Measurements from ENCODE around the gene ZNF319.
A peak's percentile ranks its signal among the peaks of the same experiment; 100 is the strongest.

Gene ZNF319

DNA sequence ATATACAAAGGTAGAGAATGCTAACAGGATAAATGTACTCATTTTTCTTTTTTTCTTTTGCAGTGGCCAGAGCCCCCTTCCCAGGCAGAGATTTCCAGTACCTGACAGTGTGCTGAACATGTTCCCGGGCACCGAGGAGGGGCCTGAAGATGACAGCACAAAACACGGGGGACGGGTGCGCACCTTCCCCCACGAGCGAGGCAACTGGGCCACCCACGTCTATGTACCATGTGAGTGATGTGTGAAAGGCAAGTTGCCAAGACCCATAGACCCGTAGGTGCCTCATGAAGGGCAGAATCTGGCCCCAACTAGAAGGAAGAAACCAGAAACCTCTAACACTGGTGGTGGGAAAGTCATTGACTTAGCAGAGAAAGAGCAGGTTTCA lies 1.9 kb upstream of the ZNF319 start:
- TF ChIP-seq, protein P1, sequence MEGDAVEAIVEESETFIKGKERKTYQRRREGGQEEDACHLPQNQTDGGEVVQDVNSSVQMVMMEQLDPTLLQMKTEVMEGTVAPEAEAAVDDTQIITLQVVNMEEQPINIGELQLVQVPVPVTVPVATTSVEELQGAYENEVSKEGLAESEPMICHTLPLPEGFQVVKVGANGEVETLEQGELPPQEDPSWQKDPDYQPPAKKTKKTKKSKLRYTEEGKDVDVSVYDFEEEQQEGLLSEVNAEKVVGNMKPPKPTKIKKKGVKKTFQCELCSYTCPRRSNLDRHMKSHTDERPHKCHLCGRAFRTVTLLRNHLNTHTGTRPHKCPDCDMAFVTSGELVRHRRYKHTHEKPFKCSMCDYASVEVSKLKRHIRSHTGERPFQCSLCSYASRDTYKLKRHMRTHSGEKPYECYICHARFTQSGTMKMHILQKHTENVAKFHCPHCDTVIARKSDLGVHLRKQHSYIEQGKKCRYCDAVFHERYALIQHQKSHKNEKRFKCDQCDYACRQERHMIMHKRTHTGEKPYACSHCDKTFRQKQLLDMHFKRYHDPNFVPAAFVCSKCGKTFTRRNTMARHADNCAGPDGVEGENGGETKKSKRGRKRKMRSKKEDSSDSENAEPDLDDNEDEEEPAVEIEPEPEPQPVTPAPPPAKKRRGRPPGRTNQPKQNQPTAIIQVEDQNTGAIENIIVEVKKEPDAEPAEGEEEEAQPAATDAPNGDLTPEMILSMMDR (IDR thresholded peaks at IDR 0.05; ENCODE audit: unreplicated experiment in 3 of 3) = no peak
- Mint-ChIP-seq H3K4me1 (peaks cover 13% of the 10 kb centered on the region), H3K27ac (no peak overlapping the region), H3K36me3 (ENCODE audit: low read depth) (peaks cover 25% of the 10 kb centered on the region), H3K9me3 (peaks cover 3% of the 10 kb centered on the region), H3K27me3 (ENCODE audit: low read depth) (no peaks in the 10 kb centered on the region), H3K4me3 (peak overlapping the region; percentile 38 to 93 (median 90))

DNA sequence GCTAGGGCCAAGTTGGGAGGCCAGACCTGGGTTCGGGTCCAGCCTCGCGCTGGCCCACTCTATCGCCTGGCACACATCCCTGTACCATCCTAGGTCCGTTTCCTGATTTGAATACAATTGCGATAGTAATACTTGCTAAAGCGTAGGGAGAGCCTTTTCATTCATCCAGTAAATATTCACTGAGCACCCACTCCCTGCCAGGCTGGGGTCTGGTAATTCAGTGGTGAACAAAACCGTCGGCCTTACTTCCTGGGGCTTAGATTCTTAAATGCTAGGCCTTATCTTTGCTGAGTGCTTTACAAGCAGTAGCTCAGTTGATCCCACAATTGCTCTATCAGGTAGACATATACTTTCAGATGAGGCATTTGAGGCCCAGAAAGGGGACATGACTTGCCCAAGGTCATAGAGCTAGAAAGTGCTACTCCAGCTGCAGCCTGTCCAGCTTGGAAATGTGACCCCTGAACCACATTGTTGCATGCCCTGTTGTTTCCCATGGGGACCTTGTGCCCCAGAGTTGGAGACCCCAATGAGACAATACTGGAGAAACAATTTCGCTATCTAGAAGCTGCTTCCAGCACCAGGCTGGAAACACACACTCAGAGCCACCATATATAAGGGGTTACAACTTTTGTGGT lies 1.4 kb upstream of the ZNF319 start:
- H3K27ac Mint-ChIP-seq = peak overlapping the region; percentile 55 to 89 (median 80)
- peaks cover 13% of the 10 kb centered on the region for H3K4me1 Mint-ChIP-seq
- no peaks in the 10 kb centered on the region for H3K27me3 Mint-ChIP-seq (ENCODE audit: low read depth)
- peaks cover 25% of the 10 kb centered on the region for H3K36me3 Mint-ChIP-seq (ENCODE audit: low read depth)
- TF ChIP-seq, protein P1 (IDR thresholded peaks at IDR 0.05; ENCODE audit: unreplicated experiment in 3 of 3) = no peak
- H3K4me3 Mint-ChIP-seq = peak overlapping the region; percentile 90 to 93 (median 90)
- peaks cover under 1% of the 10 kb centered on the region for H3K9me3 Mint-ChIP-seq

DNA sequence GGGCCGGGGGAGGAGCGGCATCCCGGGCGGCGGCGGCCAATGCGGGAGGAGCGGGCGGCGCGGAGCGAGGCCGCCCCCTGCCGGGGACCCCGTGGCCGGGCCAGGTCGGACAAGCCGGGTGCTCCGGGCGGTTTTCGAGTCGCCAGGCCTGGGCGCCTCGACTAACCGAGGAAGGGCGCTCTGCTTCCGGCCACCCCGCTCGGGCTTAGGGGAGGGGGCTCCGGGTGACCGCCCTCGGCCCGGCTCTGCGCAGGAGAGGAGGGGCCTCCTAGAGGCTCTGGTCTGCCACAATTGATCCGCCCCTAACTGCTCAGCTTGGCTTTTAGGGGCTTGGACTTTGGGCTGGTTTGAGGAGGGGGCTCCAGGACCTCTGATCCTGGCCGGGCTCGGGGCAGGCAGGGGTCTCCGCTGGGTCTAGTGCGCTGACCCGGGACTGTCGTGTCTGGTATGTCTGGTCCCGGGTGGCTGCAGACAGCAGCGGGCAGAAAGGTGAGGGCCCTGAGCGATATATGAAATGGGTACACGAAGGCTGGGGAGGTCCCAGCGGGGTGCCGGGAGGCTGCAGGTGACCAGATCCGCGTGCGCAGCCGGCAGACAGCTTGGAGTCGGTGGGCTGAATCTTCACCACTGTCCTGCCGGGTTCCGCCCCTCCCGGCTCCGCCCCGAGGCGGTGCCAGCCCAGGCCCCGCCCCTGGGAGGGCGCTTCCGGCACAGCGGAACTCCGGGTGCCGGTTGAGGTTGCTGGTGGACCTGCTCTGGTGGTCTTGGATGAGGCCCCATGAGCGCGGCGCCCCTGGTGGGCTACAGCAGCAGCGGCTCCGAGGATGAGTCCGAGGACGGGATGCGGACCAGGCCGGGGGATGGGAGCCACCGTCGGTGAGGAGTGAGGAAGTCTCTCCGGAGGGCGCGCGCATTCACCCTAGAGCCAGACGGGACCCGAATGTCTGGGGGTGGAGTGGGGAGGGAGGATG lies 519 bp upstream of the ZNF319 start, which contains the start of gene USB1:
Gene USB1 (plus strand): TSS at position 702 of the 971 bp plus-strand sequence. CDS start 77 bp downstream, at position 779.
- H3K9me3 Mint-ChIP-seq = no peaks in the 10 kb centered on the region
- no peaks in the 10 kb centered on the region for H3K27me3 Mint-ChIP-seq (ENCODE audit: low read depth)
- H3K36me3 Mint-ChIP-seq (ENCODE audit: low read depth) = peaks cover 23% of the 10 kb centered on the region
- peak within 1 kb of the TSS; percentile 90 to 93 (median 90) for H3K4me3 Mint-ChIP-seq
- peaks cover 13% of the 10 kb centered on the region for H3K4me1 Mint-ChIP-seq
- peak within 1 kb of the TSS; percentile 55 to 89 (median 80) for H3K27ac Mint-ChIP-seq
- TF ChIP-seq, protein P1 (IDR thresholded peaks at IDR 0.05; ENCODE audit: unreplicated experiment in 3 of 3) = peak; percentile 62 to 69 (median 66)

DNA sequence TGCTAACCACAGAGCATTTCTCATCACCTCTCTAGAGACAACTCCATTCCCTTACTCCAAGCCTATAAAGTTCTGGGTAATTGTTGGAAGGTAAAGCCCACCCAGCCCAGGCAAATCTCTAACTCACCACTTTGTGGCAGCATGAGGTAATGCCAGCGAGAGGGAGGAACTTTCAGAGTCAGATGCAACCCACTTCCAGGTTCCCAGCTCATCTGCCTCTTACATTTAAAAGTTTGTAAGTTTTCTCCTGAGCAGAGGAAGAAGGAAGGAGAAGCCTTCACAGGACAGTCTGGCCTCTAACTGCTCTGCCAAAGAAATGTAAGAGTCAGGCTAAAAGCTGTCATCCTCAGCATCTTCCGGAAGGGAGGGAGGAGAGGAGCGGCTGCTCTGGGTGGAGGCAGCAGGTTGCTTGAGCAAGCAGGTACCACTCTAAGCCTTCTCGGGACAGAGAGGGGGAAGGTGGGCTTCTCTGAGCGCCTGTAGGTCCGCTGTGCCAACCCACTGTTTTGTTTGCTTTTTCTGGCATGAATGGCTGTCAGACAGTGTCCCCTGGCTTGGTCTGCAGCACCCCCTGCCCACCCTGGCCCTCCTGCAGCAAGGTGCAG lies 1.0 kb downstream of the ZNF319 start:
- TF ChIP-seq, protein P1 (IDR thresholded peaks at IDR 0.05; ENCODE audit: unreplicated experiment in 3 of 3) = no peak
- Mint-ChIP-seq H3K36me3 (ENCODE audit: low read depth) (peaks cover 17% of the 10 kb centered on the region), H3K27ac (peak overlapping the region; percentile 20 to 89 (median 76)), H3K27me3 (ENCODE audit: low read depth) (no peaks in the 10 kb centered on the region), H3K4me1 (peaks cover 13% of the 10 kb centered on the region), H3K4me3 (peak overlapping the region; percentile 78 to 91 (median 90)), H3K9me3 (no peaks in the 10 kb centered on the region)

- H3K36me3 Mint-ChIP-seq (ENCODE audit: low read depth) = peaks cover 18% of the 10 kb centered on the region
Observed at GRCh38 chr16:57998992-57999365, 1.5 kb downstream of the ZNF319 start.

More at GRCh38 chr16:57998992-57999365, 1.5 kb downstream of the ZNF319 start:
- H3K27ac Mint-ChIP-seq = peak overlapping the region; percentile 20 to 89 (median 76)
- peak overlapping the region; percentile 78 to 91 (median 90) for H3K4me3 Mint-ChIP-seq
- H3K27me3 Mint-ChIP-seq (ENCODE audit: low read depth) = no peaks in the 10 kb centered on the region
- H3K4me1 Mint-ChIP-seq = peaks cover 13% of the 10 kb centered on the region
- H3K9me3 Mint-ChIP-seq = no peaks in the 10 kb centered on the region
- TF ChIP-seq, protein P1 (IDR thresholded peaks at IDR 0.05; ENCODE audit: unreplicated experiment in 3 of 3) = no peak

Measured in nephron (organoid).